Measurements from ENCODE around the gene CYP2U1.
A peak's percentile ranks its signal among the peaks of the same experiment; 100 is the strongest.
"Not testable (repeated sequence)": the region's sequence is repeated elsewhere in the genome, so short reads cannot be mapped to it uniquely, and the experiment has no call there.

CYP2U1 gene

GRCh38 chr4:107930821-107931774 lies at the start of gene CYP2U1:
CYP2U1 (plus strand) TSS chr4:107931549; CDS start chr4:107931644, 95 bp downstream.
- DNase-seq (ENCODE audit: low read depth, low spot score): no peak

GRCh38 chr4:107885865-107886264 lies 45.5 kb upstream of the CYP2U1 start:
- peak overlapping the region; percentile 59 for H3K27ac ChIP-seq
- no peak for DNase-seq (ENCODE audit: low read depth, low spot score)

More at GRCh38 chr4:107930821-107931774, at the start of gene CYP2U1:
- no peak within 1 kb of the TSS for H3K27ac ChIP-seq

- no peak overlapping the region for H3K27ac ChIP-seq
- no peak for DNase-seq (ENCODE audit: low read depth, low spot score)
These were observed 43.1 kb upstream of the CYP2U1 start for GRCh38 chr4:107888237-107888636.

GRCh38 chr4:107890779-107891178 lies 40.6 kb upstream of the CYP2U1 start:
- H3K27ac ChIP-seq: no peak overlapping the region
- DNase-seq (ENCODE audit: low read depth, low spot score): no peak

- H3K27ac ChIP-seq: no peak overlapping the region
- no peak for DNase-seq (ENCODE audit: low read depth, low spot score)
These were observed 40.0 kb upstream of the CYP2U1 start for GRCh38 chr4:107891299-107891698.

- peak overlapping the region; percentile 53 for H3K27ac ChIP-seq
- DNase-seq (ENCODE audit: low read depth, low spot score): no peak
These were observed 37.9 kb upstream of the CYP2U1 start for GRCh38 chr4:107893171-107894137.

- DNase-seq (ENCODE audit: low read depth, low spot score): no peak
- peak overlapping the region; percentile 53 for H3K27ac ChIP-seq
These were observed 37.2 kb upstream of the CYP2U1 start for GRCh38 chr4:107894138-107894603.

GRCh38 chr4:107896158-107896645 lies 35.1 kb upstream of the CYP2U1 start:
- peak; percentile 98 for DNase-seq (ENCODE audit: low read depth, low spot score)
- H3K27ac ChIP-seq: peak overlapping the region; percentile 98

- peak overlapping the region; percentile 98 for H3K27ac ChIP-seq
- no peak for DNase-seq (ENCODE audit: low read depth, low spot score)
These were observed 34.7 kb upstream of the CYP2U1 start for GRCh38 chr4:107896646-107897045.

- no peak for DNase-seq (ENCODE audit: low read depth, low spot score)
- peak overlapping the region; percentile 98 for H3K27ac ChIP-seq
These were observed 33.5 kb upstream of the CYP2U1 start for GRCh38 chr4:107897823-107898222.

- no peak overlapping the region for H3K27ac ChIP-seq
- DNase-seq (ENCODE audit: low read depth, low spot score): no peak
These were observed 31.3 kb upstream of the CYP2U1 start for GRCh38 chr4:107900067-107900466.

GRCh38 chr4:107900508-107900907 lies 30.8 kb upstream of the CYP2U1 start:
- DNase-seq (ENCODE audit: low read depth, low spot score): no peak
- H3K27ac ChIP-seq: no peak overlapping the region

- no peak overlapping the region for H3K27ac ChIP-seq
- DNase-seq (ENCODE audit: low read depth, low spot score): no peak
These were observed 30.0 kb upstream of the CYP2U1 start for GRCh38 chr4:107901213-107901934.

- no peak overlapping the region for H3K27ac ChIP-seq
- DNase-seq (ENCODE audit: low read depth, low spot score): no peak
These were observed 28.6 kb upstream of the CYP2U1 start for GRCh38 chr4:107902715-107903114.

GRCh38 chr4:107905082-107905481 lies 26.3 kb upstream of the CYP2U1 start:
- not testable (repeated sequence) for H3K27ac ChIP-seq; DNase-seq (ENCODE audit: low read depth, low spot score)

GRCh38 chr4:107906458-107907100 lies 24.8 kb upstream of the CYP2U1 start:
- no peak overlapping the region for H3K27ac ChIP-seq
- DNase-seq (ENCODE audit: low read depth, low spot score): no peak

GRCh38 chr4:107908377-107908776 lies 23.0 kb upstream of the CYP2U1 start:
- no peak overlapping the region for H3K27ac ChIP-seq
- no peak for DNase-seq (ENCODE audit: low read depth, low spot score)

GRCh38 chr4:107913283-107913899 lies 18.0 kb upstream of the CYP2U1 start:
- H3K27ac ChIP-seq: no peak overlapping the region
- peak; percentile 29 for DNase-seq (ENCODE audit: low read depth, low spot score)

- no peak for DNase-seq (ENCODE audit: low read depth, low spot score)
- no peak overlapping the region for H3K27ac ChIP-seq
These were observed 16.1 kb upstream of the CYP2U1 start for GRCh38 chr4:107915220-107915619.
